Naive thymus-derived CD8-positive, alpha-beta T cell (primary cell): ENCODE measurements around the gene PPME1. TPM values are rescaled to one million over a fixed set of nuclear protein-coding genes. Genes with fewer than 3 reads are reported as not detected.

Experiments used
- ATAC-seq, 2 donors: fragments of 150-1000 bp; cut with Tn5 transposase in 1 of 2; sonication (Bioruptor Pico), chemical (Tn5 transposase) in 1 of 2; 1 replicate in 1 of 2; 2 replicates in 1 of 2; pipeline ENCODE4 v1.10.0; 2021; ENCODE audit warnings: mild to moderate bottlenecking in 2 of 2, moderate library complexity in 2 of 2
- POLR2A ChIA-PET: fragments of 350-600 bp; sonication (Branson Sonifier 250); formaldehyde crosslinking; loops from one replicate; lab custom pipeline; 2021; ENCODE audit warnings: antibody characterized with exemption; lab: Charles Lee
- DNase-seq, 10 donors: peaks; one replicate each; pipeline versions ENCODE4 v3.0.0 to v3.0.0-alpha.2; 2020 to 2022
- H3K27ac Mint-ChIP-seq, 10 donors: one replicate each; pipeline ENCODE4 v1.8.0; 2020 to 2022; ENCODE audit warnings: mild to moderate bottlenecking in 10 of 10, mixed read lengths in 10 of 10, moderate library complexity in 4 of 10, inconsistent platforms in 1 of 10
- H3K27me3 Mint-ChIP-seq, 5 donors: one replicate each; pipeline ENCODE4 v1.8.0; 2021 to 2022; ENCODE audit warnings: mixed read lengths in 5 of 5
- H3K36me3 Mint-ChIP-seq, 3 donors: one replicate each; pipeline ENCODE4 v1.8.0; 2020 to 2022; ENCODE audit warnings: mixed read lengths in 3 of 3, mild to moderate bottlenecking in 2 of 3, inconsistent platforms in 1 of 3
- H3K4me1 Mint-ChIP-seq, 4 donors: one replicate each; pipeline ENCODE4 v1.8.0; 2021 to 2022; ENCODE audit warnings: mixed read lengths in 4 of 4
- H3K4me3 Mint-ChIP-seq, 10 donors: one replicate each; pipeline ENCODE4 v1.8.0; 2020 to 2022; ENCODE audit warnings: mild to moderate bottlenecking in 10 of 10, mixed read lengths in 10 of 10, moderate library complexity in 6 of 10, inconsistent platforms in 1 of 10
- H3K9me3 Mint-ChIP-seq, 9 donors: one replicate each; pipeline ENCODE4 v1.8.0; 2020 to 2022; ENCODE audit warnings: mixed read lengths in 9 of 9, mild to moderate bottlenecking in 3 of 9, inconsistent platforms in 1 of 9, moderate library complexity in 1 of 9
- polyA plus RNA-seq, 3 donors: library from polyadenylated mRNA; unstranded; fragments of 300-500 nt; fragmentation: Illumina TruSeq; gene quantifications; one replicate each; pipeline ENCODE4 v1.2.3, GENCODE V29; 2021
- total RNA-seq, 8 experiments: library from RNA in 2 of 8; stranded (reverse) in 2 of 8; gene quantifications; one replicate each; pipeline ENCODE4 v1.2.3 and lab custom pipeline; 2021 to 2026

Gene PPME1
- total and polyA plus RNA-seq, 5 experiments from 2014 or later: 10.3 to 23.7 (median 14.0) TPM

DNA sequence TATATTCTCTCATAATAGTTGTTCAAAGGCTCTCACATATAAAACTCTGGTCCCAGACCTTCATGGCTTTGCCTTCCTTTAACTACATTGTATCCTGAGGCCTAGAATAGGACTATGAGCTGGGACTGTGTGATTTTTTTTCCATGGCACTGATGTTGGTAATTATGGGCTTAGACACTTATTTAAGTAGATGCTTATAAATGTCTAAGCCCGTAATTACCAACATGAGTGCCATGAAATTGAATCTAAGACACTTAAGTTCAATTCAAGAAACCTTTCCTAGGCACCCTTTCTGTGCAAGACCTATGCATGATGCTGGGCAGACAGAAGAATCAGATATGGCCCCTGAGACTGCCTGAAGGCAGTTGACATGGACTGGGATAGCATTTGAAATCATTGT, 77.4 kb downstream of the PPME1 start:
- H3K4me3 Mint-ChIP-seq: no peak overlapping the region
- H3K36me3 Mint-ChIP-seq: peaks cover 0 to 59% (median 12%) of the 10 kb centered on the region in 3 donors
- H3K4me1 Mint-ChIP-seq: no peaks in the 10 kb centered on the region
- H3K27me3 Mint-ChIP-seq: no peaks in the 10 kb centered on the region
- POLR2A ChIA-PET: no interaction called here
- ATAC-seq: no peak
- DNase-seq: no peak
- no peaks in the 10 kb centered on the region for H3K9me3 Mint-ChIP-seq
- peak overlapping the region in 1 of 10 donors; percentile 10 for H3K27ac Mint-ChIP-seq

DNA sequence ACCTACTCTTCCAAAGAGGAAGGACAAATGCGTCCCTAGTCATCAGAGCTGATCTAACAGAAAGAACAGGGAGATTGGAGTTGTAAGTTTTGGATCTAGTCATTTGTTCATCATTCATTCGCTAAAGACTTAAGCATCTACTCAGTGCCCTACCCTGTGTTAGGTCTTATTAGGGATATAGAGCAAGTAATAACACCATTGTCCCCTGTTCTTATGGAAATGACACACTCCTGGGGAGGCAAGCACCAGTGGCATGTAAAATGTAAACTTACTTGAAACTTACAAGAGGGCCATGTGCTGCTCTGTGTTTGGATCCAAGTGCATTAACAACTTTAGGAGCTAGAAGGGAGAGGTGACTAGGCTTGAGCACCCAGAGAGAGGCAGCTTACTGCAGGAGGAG, 78.4 kb downstream of the PPME1 start:
- peaks cover 0 to 66% (median 12%) of the 10 kb centered on the region in 3 donors for H3K36me3 Mint-ChIP-seq
- no peaks in the 10 kb centered on the region for H3K4me1 Mint-ChIP-seq
- no peak for DNase-seq
- H3K4me3 Mint-ChIP-seq: no peak overlapping the region
- ATAC-seq: no peak
- no peaks in the 10 kb centered on the region for H3K9me3 Mint-ChIP-seq
- POLR2A ChIA-PET: no interaction called here
- no peaks in the 10 kb centered on the region for H3K27me3 Mint-ChIP-seq
- peak overlapping the region in 1 of 10 donors; percentile 3 for H3K27ac Mint-ChIP-seq

DNA sequence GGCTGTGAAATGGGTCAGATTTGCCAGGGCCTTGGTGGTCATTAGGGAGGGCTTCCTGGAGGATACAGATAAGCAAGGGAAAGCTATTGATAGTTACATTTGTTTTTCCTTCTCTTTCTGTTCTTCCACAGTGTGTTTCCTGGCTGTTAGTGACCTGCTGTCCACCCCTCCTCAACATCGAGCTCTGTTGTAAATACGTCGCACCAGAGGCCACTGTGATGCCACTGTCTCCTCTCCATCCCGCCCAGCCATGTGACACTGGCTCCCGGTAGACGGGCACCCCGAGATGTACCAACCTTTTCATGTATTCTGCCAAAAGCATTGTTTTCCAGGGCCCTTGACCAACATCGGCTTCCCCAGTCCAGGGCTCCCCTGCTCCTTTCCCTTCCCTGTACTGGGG, 82.3 kb downstream of the PPME1 start:
- peaks cover 0 to 44% (median 4%) of the 10 kb centered on the region in 3 donors for H3K36me3 Mint-ChIP-seq
- DNase-seq (no peak), ATAC-seq (no peak)
- H3K9me3 Mint-ChIP-seq: no peaks in the 10 kb centered on the region
- H3K4me3 Mint-ChIP-seq: no peak overlapping the region
- no peak overlapping the region for H3K27ac Mint-ChIP-seq
- POLR2A ChIA-PET: no interaction called here
- H3K27me3 Mint-ChIP-seq: no peaks in the 10 kb centered on the region
- H3K4me1 Mint-ChIP-seq: peaks cover 0 to 7% (median 4%) of the 10 kb centered on the region in 4 donors

DNA sequence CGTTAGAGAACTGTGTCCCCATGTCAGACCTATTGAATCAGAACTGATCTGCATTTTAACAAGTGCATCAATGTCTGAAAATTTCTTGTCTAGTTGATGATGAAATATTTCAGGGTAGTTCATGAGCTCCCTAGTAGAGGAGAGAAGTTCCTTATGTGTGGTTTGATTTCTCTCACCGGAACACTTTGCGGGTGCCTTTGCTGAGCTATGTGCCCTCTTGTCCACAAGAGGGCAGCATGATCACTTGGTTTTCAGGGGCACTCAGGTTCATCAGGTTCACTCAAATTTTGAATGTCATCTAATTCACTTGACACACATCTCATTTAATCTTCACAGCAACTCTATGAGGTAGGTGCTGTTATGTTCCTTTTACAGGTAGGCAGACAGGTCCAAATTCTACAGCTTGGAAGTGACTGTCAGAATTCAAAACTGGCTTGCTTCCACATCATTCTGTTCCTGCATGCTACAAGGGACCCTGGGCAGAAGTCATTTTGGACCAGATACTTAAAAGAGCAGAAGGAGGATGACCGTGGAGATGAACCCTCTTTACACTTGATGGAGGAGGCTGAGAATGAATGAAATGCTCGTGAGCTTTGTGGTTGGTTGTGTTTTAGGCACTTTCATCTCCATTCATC, 84.8 kb downstream of the PPME1 start:
- POLR2A ChIA-PET: interaction anchor here (1.5 kb wide), 1 partner anchor 23 kb away, joined by 8 read pairs; no protein-coding TSS in a partner anchor

DNA sequence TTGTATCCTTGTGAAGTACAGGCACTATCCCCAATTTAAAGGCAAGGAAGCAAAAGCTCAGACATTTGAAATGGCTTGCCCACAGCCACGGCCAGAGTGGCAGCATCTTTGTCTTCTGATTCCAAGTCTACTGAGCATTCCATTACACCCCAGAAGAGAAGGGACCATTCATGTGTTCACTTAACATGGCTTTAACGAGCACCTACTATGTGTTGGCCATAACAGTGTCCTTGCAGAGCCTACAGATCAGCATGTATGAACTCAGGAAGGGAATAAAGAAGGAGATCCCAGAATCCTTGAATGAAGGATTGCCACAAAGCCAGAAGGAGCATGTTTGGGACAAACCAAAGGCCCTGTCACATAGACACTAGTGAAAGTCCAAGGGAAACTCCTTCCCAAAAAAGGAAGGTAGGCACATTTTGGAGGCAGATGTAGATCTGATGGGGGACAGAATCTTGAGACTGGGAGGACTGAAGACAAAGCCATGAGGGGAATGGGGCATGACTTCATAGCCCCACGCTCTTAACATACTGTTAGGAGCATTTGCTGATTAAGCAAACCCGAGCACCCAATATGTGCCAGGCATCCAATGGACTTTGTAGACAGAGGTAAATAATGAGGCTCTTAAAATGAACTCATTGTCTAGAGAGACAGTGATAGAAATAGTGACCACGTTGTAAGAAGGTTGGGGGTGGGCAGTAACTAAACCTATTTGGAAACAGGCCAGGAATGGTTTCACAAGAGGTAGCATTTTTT, 85.5 kb downstream of the PPME1 start:
- Mint-ChIP-seq H3K27me3 (no peaks in the 10 kb centered on the region), H3K27ac (no peak overlapping the region), H3K4me1 (peaks cover 0 to 7% (median 4%) of the 10 kb centered on the region in 4 donors), H3K9me3 (no peaks in the 10 kb centered on the region), H3K36me3 (peaks cover 0 to 29% (median 4%) of the 10 kb centered on the region in 3 donors), H3K4me3 (no peak overlapping the region)
- POLR2A ChIA-PET: interaction anchor here (1.5 kb wide), 1 partner anchor 24 kb away, joined by 8 read pairs; no protein-coding TSS in a partner anchor
- no peak for DNase-seq
- ATAC-seq: no peak

More for the DNA sequence above, 84.8 kb downstream of the PPME1 start:
- peaks cover 0 to 35% (median 4%) of the 10 kb centered on the region in 3 donors for H3K36me3 Mint-ChIP-seq
- H3K4me1 Mint-ChIP-seq: peaks cover 0 to 7% (median 4%) of the 10 kb centered on the region in 4 donors
- H3K27me3 Mint-ChIP-seq: no peaks in the 10 kb centered on the region
- no peak overlapping the region for H3K4me3 Mint-ChIP-seq
- peak; percentile 73 to 75 for ATAC-seq
- H3K9me3 Mint-ChIP-seq: no peaks in the 10 kb centered on the region
- peak; percentile 11 to 74 (median 53) for DNase-seq
- peak overlapping the region in 2 of 10 donors; percentile 17 to 50 for H3K27ac Mint-ChIP-seq

DNA sequence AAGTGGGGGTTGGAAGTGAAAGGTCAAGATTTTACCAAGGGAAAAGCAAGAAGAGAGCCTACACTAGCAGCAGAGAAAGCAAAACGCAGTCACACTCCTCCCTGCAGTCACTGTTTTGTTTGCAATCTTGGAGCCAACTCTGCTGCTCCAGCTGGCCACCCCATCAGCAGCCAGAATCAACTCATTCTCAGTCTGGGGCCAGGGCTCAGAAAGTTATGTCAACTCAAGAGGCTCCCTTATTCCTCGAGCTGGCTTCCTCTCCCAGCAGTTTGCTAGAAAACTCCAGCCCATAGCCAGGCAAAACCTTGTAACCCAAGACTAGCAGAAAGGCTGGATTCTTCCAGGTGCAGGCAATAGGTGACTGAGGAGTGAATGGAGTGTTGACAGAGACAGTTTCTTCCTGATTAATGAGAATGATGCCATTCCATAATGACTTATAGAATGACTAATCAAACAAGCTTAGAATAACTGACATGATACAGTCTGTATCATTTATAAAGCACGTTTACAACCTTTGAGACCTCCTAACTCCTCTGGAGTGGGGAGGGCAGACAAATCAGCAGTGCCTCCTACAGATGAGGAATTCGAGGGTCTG, 87.0 kb downstream of the PPME1 start:
- peaks cover 0 to 7% (median 4%) of the 10 kb centered on the region in 4 donors for H3K4me1 Mint-ChIP-seq
- POLR2A ChIA-PET: interaction anchor here (0.8 kb wide), 1 partner anchor 26 kb away, joined by 4 read pairs; no protein-coding TSS in a partner anchor
- DNase-seq: no peak
- H3K9me3 Mint-ChIP-seq: no peaks in the 10 kb centered on the region
- peak overlapping the region in 1 of 10 donors; percentile 77 for H3K27ac Mint-ChIP-seq
- H3K36me3 Mint-ChIP-seq: peaks cover 0 to 24% (median 4%) of the 10 kb centered on the region in 3 donors
- peaks cover 2 to 13% (median 3%) of the 10 kb centered on the region in 5 donors for H3K27me3 Mint-ChIP-seq
- ATAC-seq: no peak
- no peak overlapping the region for H3K4me3 Mint-ChIP-seq

DNA sequence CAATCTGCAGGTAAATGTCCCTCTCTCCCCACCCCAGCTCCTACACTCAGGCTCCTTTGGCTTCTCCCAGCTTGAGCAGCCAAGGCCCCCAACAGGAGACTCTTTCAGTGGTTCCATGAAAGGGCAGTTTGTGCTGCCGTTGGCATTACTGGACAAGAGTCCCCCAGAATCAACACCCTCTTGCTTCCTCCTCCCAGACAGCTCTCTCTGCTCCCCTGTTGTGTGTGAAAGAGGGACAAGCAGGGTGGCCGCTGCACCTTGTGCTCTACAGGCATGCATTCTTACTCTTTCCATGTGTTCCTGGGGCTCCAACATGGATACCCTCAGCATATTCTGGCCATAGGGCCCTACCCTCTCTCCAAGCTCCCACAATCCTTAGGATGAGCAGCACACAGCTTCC, 91.6 kb downstream of the PPME1 start:
- ATAC-seq (no peak), DNase-seq (no peak)
- Mint-ChIP-seq H3K9me3 (no peaks in the 10 kb centered on the region), H3K4me3 (no peak overlapping the region), H3K36me3 (no peaks in the 10 kb centered on the region), H3K27ac (no peak overlapping the region), H3K27me3 (peaks cover 2 to 18% (median 5%) of the 10 kb centered on the region in 5 donors), H3K4me1 (no peaks in the 10 kb centered on the region)
- POLR2A ChIA-PET: no interaction called here

DNA sequence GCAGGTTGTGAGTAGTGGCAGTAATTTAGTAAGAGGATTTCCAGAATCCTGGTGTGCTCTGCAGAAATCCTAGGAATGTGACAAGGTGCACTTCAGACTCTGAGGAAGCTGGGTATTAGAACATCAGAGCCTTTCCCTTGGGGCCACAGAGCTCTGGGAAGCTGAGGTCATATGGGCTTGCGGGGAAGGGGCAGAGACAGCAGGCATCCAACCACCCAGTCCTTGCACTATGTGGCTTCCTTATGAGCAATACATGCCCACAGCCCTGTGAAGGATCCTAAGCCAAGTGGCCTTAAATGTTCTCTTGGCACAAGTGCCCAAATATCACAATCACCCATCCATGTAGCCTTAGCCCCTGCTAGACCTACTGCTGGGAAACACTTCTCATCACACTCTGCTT, 94.2 kb downstream of the PPME1 start:
- ATAC-seq (no peak), DNase-seq (no peak)
- Mint-ChIP-seq H3K27me3 (peaks cover 2 to 18% (median 5%) of the 10 kb centered on the region in 5 donors), H3K27ac (no peak overlapping the region), H3K4me3 (no peak overlapping the region), H3K9me3 (no peaks in the 10 kb centered on the region), H3K36me3 (no peaks in the 10 kb centered on the region), H3K4me1 (peaks cover 13 to 23% (median 19%) of the 10 kb centered on the region in 4 donors)
- POLR2A ChIA-PET: no interaction called here

DNA sequence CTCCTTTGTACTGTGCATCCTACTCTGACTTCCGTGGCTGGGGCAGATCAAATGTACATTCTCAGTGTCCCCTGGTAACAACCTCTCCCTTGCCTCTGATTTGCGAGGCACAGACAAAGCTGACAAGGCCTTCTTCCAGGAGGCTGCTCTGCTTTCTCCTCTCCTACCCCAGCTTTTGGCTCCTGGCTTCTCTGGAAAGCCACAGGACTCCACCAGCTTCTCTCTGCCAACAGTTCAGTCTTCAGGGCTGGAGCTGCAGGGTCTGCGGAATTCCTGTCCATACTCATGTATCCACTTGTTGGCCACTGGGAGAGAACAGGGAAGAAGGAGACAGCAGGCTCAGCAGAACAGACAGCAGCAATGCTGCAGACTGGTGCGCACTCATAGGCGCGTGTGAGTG, 95.9 kb downstream of the PPME1 start:
- H3K27me3 Mint-ChIP-seq: peaks cover 2 to 15% (median 5%) of the 10 kb centered on the region in 5 donors
- DNase-seq (no peak), ATAC-seq (no peak)
- POLR2A ChIA-PET: no interaction called here
- H3K4me1 Mint-ChIP-seq: peaks cover 13 to 23% (median 19%) of the 10 kb centered on the region in 4 donors
- H3K27ac Mint-ChIP-seq: no peak overlapping the region
- no peaks in the 10 kb centered on the region for H3K9me3 Mint-ChIP-seq
- no peaks in the 10 kb centered on the region for H3K36me3 Mint-ChIP-seq
- H3K4me3 Mint-ChIP-seq: no peak overlapping the region

DNA sequence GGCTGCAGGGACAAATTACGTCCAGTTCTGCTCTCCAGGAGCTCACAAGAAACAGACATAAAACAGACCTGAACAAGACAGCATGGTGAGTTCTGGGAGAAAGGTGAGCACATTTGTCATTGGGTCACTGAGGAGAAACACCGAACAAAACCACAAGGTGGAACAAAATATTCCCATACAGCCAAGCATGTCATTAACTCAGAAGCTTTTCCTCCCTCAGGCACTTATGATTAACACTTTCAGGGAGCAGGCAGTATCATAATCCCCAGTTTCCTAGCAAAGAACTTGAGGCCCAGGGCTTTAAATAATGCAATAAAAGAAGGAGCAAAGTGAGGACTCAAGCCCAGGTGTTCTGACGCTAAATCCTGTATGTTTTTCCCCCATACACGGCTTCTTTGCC, 97.4 kb downstream of the PPME1 start:
- Mint-ChIP-seq H3K9me3 (no peaks in the 10 kb centered on the region), H3K36me3 (peaks cover 0 to 2% (median 0%) of the 10 kb centered on the region in 3 donors), H3K4me3 (no peak overlapping the region), H3K27me3 (peaks cover 0 to 5% (median 4%) of the 10 kb centered on the region in 5 donors), H3K4me1 (peaks cover 13 to 23% (median 19%) of the 10 kb centered on the region in 4 donors), H3K27ac (peak overlapping the region in 1 of 10 donors; percentile 65)
- POLR2A ChIA-PET: no interaction called here
- DNase-seq: no peak
- ATAC-seq: no peak

DNA sequence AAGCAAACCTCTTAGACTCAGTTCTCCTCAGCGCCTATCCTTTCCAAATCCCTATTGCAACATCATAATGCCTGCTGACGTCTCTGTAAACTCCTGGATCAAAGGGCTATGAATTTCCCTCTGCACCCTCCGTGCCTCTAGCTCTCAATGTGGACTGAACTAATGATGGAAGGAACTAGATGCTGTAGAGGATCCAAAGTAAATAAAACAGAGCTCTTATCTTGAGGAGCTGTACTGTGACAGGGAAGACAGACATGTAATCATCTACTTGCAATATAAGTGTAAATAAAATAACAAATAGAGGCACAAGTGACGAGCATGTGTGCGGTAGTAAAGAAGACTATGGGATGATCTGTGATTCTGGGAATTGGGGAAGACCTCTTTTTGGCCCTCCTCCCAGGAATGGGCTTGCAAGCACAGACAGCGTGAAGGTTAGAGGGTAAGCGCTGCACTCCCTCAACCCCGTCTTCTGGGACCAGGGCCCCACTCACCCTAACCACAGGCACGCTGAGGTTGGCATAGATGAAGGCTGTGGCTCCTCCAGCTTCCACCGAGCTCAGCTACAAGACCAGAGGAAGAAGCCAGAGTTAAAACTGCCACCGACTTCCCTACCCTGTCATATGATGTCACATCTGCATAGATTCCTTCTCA, 98.2 kb downstream of the PPME1 start:
- Mint-ChIP-seq H3K36me3 (peaks cover 0 to 2% (median 0%) of the 10 kb centered on the region in 3 donors), H3K4me3 (peak overlapping the region in 6 of 10 donors; percentile 3 to 54 (median 14)), H3K9me3 (no peaks in the 10 kb centered on the region), H3K27ac (peak overlapping the region in 2 of 10 donors; percentile 57 to 60), H3K27me3 (peaks cover 0 to 7% (median 4%) of the 10 kb centered on the region in 5 donors), H3K4me1 (peaks cover 13 to 23% (median 19%) of the 10 kb centered on the region in 4 donors)
- peak; percentile 81 to 97 for ATAC-seq
- peak in 5 of 10 donors; percentile 20 to 56 (median 48) for DNase-seq
- POLR2A ChIA-PET: no interaction called here

DNA sequence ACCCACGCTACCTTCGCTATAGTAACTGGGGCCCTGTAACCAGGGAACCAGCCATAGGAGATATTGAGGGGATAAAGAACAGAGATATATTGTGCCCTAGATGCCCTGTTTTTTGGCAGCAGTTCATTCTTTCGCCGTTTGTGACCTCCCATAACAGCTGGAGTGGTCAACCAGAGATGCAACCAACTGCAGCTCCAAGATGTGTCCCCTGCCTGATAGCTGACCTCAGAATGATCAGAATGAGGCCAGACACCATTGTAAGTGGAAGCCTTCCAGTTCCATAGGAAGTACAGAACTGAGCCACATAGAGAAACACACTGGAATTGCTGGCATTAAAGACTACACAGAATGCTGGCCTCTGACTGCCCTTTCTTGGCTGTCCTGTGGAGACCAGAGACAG, 101.2 kb downstream of the PPME1 start:
- H3K27ac Mint-ChIP-seq: no peak overlapping the region
- no peak overlapping the region for H3K4me3 Mint-ChIP-seq
- H3K9me3 Mint-ChIP-seq: no peaks in the 10 kb centered on the region
- POLR2A ChIA-PET: no interaction called here
- peaks cover 0 to 11% (median 8%) of the 10 kb centered on the region in 5 donors for H3K27me3 Mint-ChIP-seq
- H3K4me1 Mint-ChIP-seq: peaks cover 13 to 23% (median 19%) of the 10 kb centered on the region in 4 donors
- ATAC-seq (no peak), DNase-seq (no peak)
- peaks cover 0 to 2% (median 0%) of the 10 kb centered on the region in 3 donors for H3K36me3 Mint-ChIP-seq
